NB4 (cell line): ENCODE results near the gene CHMP1A.

Experiments used
- POLR2A ChIP-seq: IDR thresholded peaks from 2 replicates; pipeline ENCODE4 v1.6.1; 2011; ENCODE audit warnings: mild to moderate bottlenecking; ENCODE audit not compliant: insufficient read length; ENCODE audit errors: extremely low read depth
- TF ChIP-seq, protein P1 (sequence below): IDR thresholded peaks from one replicate; pipeline ENCODE4 v1.5.1; 2012; ENCODE audit warnings: low read depth, low read length
- TF ChIP-seq, protein P2 (sequence below): IDR thresholded peaks from 2 replicates; pipeline ENCODE4 v1.6.1; 2011; ENCODE audit warnings: low read depth, low read length

DNA sequence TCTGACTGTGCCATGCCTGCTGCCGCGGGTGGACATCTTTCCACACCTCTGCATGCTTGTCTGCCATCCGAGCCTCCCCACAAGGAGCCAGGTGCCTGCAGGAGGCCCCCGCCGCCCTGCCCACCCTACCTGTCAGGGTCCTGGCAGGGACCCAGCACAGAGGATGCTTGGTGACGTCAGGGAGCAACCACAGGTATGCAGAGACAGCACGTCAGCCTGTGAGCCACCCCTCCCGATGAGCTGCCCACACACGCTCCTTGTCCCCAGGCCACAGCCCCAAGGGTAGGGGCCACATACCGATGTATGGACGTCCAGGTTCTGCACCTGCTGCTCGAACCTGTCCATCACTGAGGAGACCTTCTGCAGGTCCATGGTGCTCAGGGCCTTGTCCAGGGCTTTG, 10.6 kb downstream of the CHMP1A start:
- TF ChIP-seq, protein P1, sequence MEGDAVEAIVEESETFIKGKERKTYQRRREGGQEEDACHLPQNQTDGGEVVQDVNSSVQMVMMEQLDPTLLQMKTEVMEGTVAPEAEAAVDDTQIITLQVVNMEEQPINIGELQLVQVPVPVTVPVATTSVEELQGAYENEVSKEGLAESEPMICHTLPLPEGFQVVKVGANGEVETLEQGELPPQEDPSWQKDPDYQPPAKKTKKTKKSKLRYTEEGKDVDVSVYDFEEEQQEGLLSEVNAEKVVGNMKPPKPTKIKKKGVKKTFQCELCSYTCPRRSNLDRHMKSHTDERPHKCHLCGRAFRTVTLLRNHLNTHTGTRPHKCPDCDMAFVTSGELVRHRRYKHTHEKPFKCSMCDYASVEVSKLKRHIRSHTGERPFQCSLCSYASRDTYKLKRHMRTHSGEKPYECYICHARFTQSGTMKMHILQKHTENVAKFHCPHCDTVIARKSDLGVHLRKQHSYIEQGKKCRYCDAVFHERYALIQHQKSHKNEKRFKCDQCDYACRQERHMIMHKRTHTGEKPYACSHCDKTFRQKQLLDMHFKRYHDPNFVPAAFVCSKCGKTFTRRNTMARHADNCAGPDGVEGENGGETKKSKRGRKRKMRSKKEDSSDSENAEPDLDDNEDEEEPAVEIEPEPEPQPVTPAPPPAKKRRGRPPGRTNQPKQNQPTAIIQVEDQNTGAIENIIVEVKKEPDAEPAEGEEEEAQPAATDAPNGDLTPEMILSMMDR = no peak
- TF ChIP-seq, protein P2, sequence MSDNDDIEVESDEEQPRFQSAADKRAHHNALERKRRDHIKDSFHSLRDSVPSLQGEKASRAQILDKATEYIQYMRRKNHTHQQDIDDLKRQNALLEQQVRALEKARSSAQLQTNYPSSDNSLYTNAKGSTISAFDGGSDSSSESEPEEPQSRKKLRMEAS = no peak
- no peak for TF ChIP-seq POLR2A
